ENCODE results near the gene ALOX5AP. TPM values are rescaled to one million over a fixed set of nuclear protein-coding genes. Genes with fewer than 3 reads are reported as not detected.

The ALOX5AP gene
- total RNA-seq, 1 donor from 2014 or later, result not detected

DNA sequence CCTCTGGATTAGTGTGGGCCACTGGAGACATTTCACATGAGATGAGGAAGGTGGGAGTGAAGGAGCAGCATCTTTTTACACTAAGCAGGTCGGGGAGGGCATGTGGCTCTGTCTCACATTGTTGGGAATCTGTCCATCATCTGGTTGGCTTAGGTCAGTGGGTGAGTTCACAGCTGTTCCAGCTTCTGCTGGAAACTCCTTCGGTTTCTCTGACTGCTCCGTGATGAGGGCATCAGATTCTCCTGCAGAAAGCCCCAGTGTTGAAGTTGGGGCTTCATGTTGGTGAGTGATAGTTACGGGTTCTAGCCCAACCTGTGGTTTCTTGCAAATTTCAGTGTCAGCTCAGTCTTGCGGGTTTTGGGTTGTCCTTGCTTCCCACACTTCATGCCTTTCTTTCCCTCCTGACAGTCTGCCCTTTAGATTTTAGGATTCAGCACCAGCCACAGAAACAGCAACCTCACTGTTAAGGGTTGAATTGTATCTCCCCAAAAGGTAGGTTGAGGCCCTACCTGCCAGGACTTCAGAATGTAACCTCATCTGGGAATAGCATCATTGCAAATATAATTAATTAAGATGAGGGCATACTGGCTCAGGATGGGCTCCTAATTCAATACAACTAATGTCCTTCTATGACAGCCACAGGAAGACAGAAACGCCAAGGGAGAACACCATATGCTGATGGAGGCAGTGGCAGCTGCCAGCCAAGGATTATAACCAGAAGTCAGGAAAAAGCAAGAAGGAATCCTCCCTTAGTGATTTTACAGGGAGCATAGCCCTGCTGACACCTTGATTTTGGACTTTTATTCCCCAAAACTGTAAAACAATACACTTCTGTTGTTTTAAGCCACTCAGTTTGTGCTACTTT is 7.6 kb upstream of the ALOX5AP start:
- H3K4me3 Mint-ChIP-seq (ENCODE audit: low read depth), result no peak overlapping the region
- H3K27me3 Mint-ChIP-seq, result peaks cover 6% of the 10 kb centered on the region
- no peaks in the 10 kb centered on the region for H3K36me3 Mint-ChIP-seq (ENCODE audit: insufficient read depth)
- H3K4me1 Mint-ChIP-seq (ENCODE audit: low read depth), result peaks cover 9% of the 10 kb centered on the region
- TF ChIP-seq, protein P1, sequence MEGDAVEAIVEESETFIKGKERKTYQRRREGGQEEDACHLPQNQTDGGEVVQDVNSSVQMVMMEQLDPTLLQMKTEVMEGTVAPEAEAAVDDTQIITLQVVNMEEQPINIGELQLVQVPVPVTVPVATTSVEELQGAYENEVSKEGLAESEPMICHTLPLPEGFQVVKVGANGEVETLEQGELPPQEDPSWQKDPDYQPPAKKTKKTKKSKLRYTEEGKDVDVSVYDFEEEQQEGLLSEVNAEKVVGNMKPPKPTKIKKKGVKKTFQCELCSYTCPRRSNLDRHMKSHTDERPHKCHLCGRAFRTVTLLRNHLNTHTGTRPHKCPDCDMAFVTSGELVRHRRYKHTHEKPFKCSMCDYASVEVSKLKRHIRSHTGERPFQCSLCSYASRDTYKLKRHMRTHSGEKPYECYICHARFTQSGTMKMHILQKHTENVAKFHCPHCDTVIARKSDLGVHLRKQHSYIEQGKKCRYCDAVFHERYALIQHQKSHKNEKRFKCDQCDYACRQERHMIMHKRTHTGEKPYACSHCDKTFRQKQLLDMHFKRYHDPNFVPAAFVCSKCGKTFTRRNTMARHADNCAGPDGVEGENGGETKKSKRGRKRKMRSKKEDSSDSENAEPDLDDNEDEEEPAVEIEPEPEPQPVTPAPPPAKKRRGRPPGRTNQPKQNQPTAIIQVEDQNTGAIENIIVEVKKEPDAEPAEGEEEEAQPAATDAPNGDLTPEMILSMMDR (IDR thresholded peaks at IDR 0.05; ENCODE audit: unreplicated experiment), result no peak
- no peaks in the 10 kb centered on the region for H3K9me3 Mint-ChIP-seq (ENCODE audit: low read depth)
- no peak for DNase-seq (ENCODE audit: low spot score, unreplicated experiment)
- no peak overlapping the region for H3K27ac Mint-ChIP-seq

DNA sequence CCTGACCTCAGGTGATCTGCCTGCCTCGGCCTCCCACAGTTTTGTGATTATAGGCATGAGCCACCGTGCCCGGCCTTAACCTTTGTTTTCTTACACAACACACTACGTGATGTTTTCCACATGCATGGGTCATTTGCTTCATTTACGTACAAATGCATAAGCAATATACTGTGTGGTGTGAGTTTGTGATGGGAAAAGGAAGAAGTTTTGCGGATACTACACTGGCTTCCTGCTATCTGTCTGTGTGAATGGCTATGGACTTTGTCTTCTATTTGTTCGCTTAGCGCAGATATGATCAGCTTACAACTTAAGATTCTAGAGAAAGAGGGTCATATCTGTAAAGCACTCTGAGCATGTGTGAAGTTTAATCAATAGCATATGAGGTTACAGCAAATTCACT is 5.5 kb upstream of the ALOX5AP start:
- Mint-ChIP-seq H3K36me3 (ENCODE audit: insufficient read depth) (no peaks in the 10 kb centered on the region), H3K4me1 (ENCODE audit: low read depth) (peaks cover 9% of the 10 kb centered on the region), H3K9me3 (ENCODE audit: low read depth) (no peaks in the 10 kb centered on the region), H3K4me3 (ENCODE audit: low read depth) (no peak overlapping the region), H3K27me3 (peaks cover 16% of the 10 kb centered on the region), H3K27ac (no peak overlapping the region)
- TF ChIP-seq, protein P1 (IDR thresholded peaks at IDR 0.05; ENCODE audit: unreplicated experiment), result no peak
- DNase-seq (ENCODE audit: low spot score, unreplicated experiment), result no peak

DNA sequence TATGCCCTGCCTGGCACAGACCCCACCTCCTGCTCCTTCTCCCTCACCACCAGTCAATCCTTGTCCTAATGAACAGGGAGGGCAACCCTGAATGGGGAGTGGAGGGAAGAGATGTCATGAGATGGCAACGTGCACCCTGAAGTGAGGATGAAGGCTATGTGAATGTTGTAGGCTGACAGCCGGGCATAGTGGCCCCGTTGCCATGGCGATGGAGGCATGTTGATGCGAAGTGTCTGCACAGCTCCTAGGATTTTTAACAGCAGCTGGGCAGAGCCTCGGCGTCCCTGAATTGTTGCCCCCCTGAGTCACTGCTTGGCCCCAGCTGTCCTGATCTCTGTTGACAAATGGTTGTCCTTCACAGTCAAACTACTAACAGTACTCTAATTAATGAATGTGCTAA is 4.8 kb upstream of the ALOX5AP start:
- Mint-ChIP-seq H3K36me3 (ENCODE audit: insufficient read depth) (no peaks in the 10 kb centered on the region), H3K27ac (no peak overlapping the region), H3K4me1 (ENCODE audit: low read depth) (peaks cover 9% of the 10 kb centered on the region), H3K9me3 (ENCODE audit: low read depth) (no peaks in the 10 kb centered on the region), H3K27me3 (peaks cover 22% of the 10 kb centered on the region), H3K4me3 (ENCODE audit: low read depth) (no peak overlapping the region)
- DNase-seq (ENCODE audit: low spot score, unreplicated experiment), result no peak
- TF ChIP-seq, protein P1 (IDR thresholded peaks at IDR 0.05; ENCODE audit: unreplicated experiment), result no peak

DNA sequence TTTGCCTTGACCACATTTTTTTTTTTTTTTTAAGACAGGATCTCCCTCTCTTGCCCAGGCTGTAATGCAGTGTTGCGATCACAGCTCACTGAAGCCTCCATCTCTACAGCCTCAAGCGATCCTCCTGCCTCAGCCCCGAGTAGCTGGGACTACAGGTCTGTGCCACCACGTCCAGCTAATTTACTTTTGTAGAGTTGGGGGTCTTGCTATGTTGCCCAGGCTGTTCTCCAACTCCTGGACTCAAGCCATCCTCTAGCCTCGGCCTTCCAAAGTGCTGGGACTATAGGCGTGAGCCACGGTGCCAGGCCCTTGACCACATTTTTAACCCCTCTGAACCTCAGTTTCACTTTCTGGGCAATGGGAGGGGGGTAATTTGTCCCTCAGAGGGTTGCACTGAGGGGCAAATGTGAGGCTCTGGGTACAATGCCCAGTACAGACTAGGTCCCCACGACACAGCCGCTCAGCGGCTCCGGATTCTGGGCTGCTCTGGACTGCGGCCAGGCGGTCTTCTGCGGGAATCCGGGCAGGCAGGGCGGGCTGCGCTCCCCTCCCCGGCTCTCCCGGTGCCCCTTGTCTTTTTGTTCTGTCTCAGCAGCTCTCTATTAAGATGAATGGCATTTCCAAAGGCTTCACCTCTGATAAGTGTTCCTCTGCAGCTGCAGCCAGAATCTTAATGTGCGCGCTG is 3.8 kb upstream of the ALOX5AP start:
- peaks cover 26% of the 10 kb centered on the region for H3K27me3 Mint-ChIP-seq
- H3K27ac Mint-ChIP-seq, result no peak overlapping the region
- DNase-seq (ENCODE audit: low spot score, unreplicated experiment), result no peak
- H3K36me3 Mint-ChIP-seq (ENCODE audit: insufficient read depth), result no peaks in the 10 kb centered on the region
- no peak overlapping the region for H3K4me3 Mint-ChIP-seq (ENCODE audit: low read depth)
- TF ChIP-seq, protein P1 (IDR thresholded peaks at IDR 0.05; ENCODE audit: unreplicated experiment), result no peak
- no peaks in the 10 kb centered on the region for H3K9me3 Mint-ChIP-seq (ENCODE audit: low read depth)
- H3K4me1 Mint-ChIP-seq (ENCODE audit: low read depth), result peaks cover 9% of the 10 kb centered on the region

DNA sequence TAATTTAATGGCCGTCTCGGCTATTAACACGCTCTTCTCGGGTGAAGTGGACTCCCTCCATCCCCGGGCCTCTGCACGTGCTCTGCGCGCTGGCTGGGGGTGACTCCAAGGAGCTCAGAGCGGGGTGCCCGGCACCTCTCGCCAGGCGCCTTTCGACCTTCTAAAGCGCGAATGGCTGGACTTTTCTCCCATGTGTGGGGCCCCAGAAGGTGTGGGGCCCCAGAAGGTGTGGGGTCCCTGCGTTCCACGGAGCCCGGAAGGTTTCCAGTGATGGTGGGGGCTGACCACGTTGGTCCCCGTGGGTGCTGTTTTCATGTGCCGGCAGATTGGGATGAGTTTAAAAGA is 3.3 kb upstream of the ALOX5AP start:
- Mint-ChIP-seq H3K4me1 (ENCODE audit: low read depth) (peaks cover 9% of the 10 kb centered on the region), H3K27ac (no peak overlapping the region), H3K36me3 (ENCODE audit: insufficient read depth) (no peaks in the 10 kb centered on the region), H3K4me3 (ENCODE audit: low read depth) (no peak overlapping the region), H3K27me3 (peaks cover 30% of the 10 kb centered on the region), H3K9me3 (ENCODE audit: low read depth) (no peaks in the 10 kb centered on the region)
- TF ChIP-seq, protein P1 (IDR thresholded peaks at IDR 0.05; ENCODE audit: unreplicated experiment), result no peak
- DNase-seq (ENCODE audit: low spot score, unreplicated experiment), result no peak
